Stimulated activated CD8-positive, alpha-beta memory T cell treated with anti-CD3 and anti-CD28 coated beads, Interleukin-15, amount 100 ng/mL, for 1 hour (primary cell): ENCODE measurements around the gene SLC29A1.
A peak's percentile ranks its signal among the peaks of the same experiment; 100 is the strongest.

Experiments
- DNase-seq: peaks from one replicate; pipeline ENCODE4 v3.0.0-alpha.2; 2020; ENCODE audit warnings: low read depth

SLC29A1 gene

GRCh38 chr6:44237021-44237812 is 13.8 kb downstream of the SLC29A1 start:
- peak; percentile 42 for DNase-seq

GRCh38 chr6:44237813-44238433 is 14.5 kb downstream of the SLC29A1 start:
- peak; percentile 51 for DNase-seq

- no peak for DNase-seq
Measured at GRCh38 chr6:44238687-44239350, 15.4 kb downstream of the SLC29A1 start.

- DNase-seq, result no peak
Measured at GRCh38 chr6:44243345-44243744, 19.9 kb downstream of the SLC29A1 start.

- DNase-seq, result no peak
Measured at GRCh38 chr6:44245391-44245911, 22.1 kb downstream of the SLC29A1 start.

- DNase-seq, result peak; percentile 65
Measured at GRCh38 chr6:44245912-44246662, 22.7 kb downstream of the SLC29A1 start.

- DNase-seq, result peak; percentile 93
Measured at GRCh38 chr6:44246663-44247337, 23.4 kb downstream of the SLC29A1 start, which contains the start of gene HSP90AB1. HSP90AB1 (plus strand) TSS chr6:44247101; CDS start chr6:44248630, 1,529 bp downstream.

GRCh38 chr6:44247338-44248302 is 24.2 kb downstream of the SLC29A1 start:
- peak; percentile 77 for DNase-seq

- DNase-seq, result no peak
Measured at GRCh38 chr6:44248579-44248978, 25.2 kb downstream of the SLC29A1 start.

GRCh38 chr6:44249082-44249748 is 25.8 kb downstream of the SLC29A1 start:
- DNase-seq, result no peak

GRCh38 chr6:44250067-44250717 is 26.8 kb downstream of the SLC29A1 start:
- DNase-seq, result no peak

GRCh38 chr6:44250718-44251123 is 27.3 kb downstream of the SLC29A1 start:
- DNase-seq, result no peak

- no peak for DNase-seq
Measured at GRCh38 chr6:44251576-44252524, 28.5 kb downstream of the SLC29A1 start.

GRCh38 chr6:44253307-44254101 is 30.1 kb downstream of the SLC29A1 start:
- DNase-seq, result peak; percentile 44

- no peak for DNase-seq
Measured at GRCh38 chr6:44254191-44255104, 31.1 kb downstream of the SLC29A1 start.
